GM12878 (cell line): Measurements from ENCODE around the gene DMAC2. TPM values are rescaled to one million over a fixed set of nuclear protein-coding genes. Genes with fewer than 3 reads are reported as not detected.

ENCODE experiments used
- ATAC-seq: fragments of 200-7000 bp; cut with Tn5 transposase; 3 replicates; pipeline ENCODE4 v1.9.1; 2020; ENCODE audit warnings: mild to moderate bottlenecking, moderate library complexity
- BruUV-seq: library from RNA; stranded (reverse); fragments of 400-500 nt; replicated peaks from 2 replicates; lab custom pipeline; 2021; lab: Mats Ljungman, UMichigan
- CTCF ChIA-PET: fragments of 300-600 bp; sonication (Branson Sonifier 250); formaldehyde crosslinking; extraction: SDS; loops from one replicate; lab custom pipeline; 2021; ENCODE audit warnings: inconsistent platforms; lab: Yijun Ruan, JAX
- POLR2A ChIA-PET: fragments of 350-600 bp; formaldehyde crosslinking; extraction: SDS; loops from one replicate; lab custom pipeline; 2021; ENCODE audit warnings: inconsistent platforms; lab: Charles Lee
- RAD21 ChIA-PET: fragments of 300-600 bp; sonication (Branson Sonifier 250); formaldehyde crosslinking; loops from one replicate; lab custom pipeline; 2023; ENCODE audit warnings: antibody characterized with exemption; ENCODE audit not compliant: unreplicated experiment; lab: Charles Lee
- SMC1A ChIA-PET: fragments of 300-600 bp; sonication (Branson Sonifier 250); formaldehyde crosslinking; loops from one replicate; lab custom pipeline; 2023; ENCODE audit not compliant: unreplicated experiment, uncharacterized antibody; lab: Charles Lee
- DNase-seq: peaks from one replicate; pipeline ENCODE4 v3.0.0-alpha.2; 2011; ENCODE audit warnings: low read depth, low spot score
- FAIRE-seq: peaks from 3 replicates; lab custom pipeline; 2011; peaks lifted over from hg19 to GRCh38; lab: Jason Lieb, UNC
- H2AFZ ChIP-seq: 2 replicates; pipeline ENCODE4 v1.6.0; 2011; ENCODE audit warnings: low read depth, low read length, control low read depth; ENCODE audit not compliant: control insufficient read depth
- H3K27ac ChIP-seq: 2 replicates; pipeline ENCODE4 v1.5.1; 2011; ENCODE audit warnings: control low read depth; ENCODE audit not compliant: control insufficient read depth, insufficient read depth
- H3K27me3 ChIP-seq, 2 experiments: replicated peaks in 1 of 2; 2 replicates each; pipeline versions ENCODE4 v1.6.0 to v1.6.1; 2011; ENCODE audit warnings: low read length in 1 of 2; ENCODE audit not compliant: control insufficient read depth in 2 of 2, insufficient read depth in 2 of 2
- H3K36me3 ChIP-seq, 2 experiments: 2 replicates each; pipeline ENCODE4 v1.5.1; 2011; ENCODE audit warnings: low read length in 1 of 2; ENCODE audit not compliant: control insufficient read depth in 2 of 2, insufficient read depth in 2 of 2
- H3K4me1 ChIP-seq: 2 replicates; pipeline ENCODE4 v1.6.1; 2011; ENCODE audit warnings: mild to moderate bottlenecking, low read length, moderate library complexity, mixed read lengths; ENCODE audit not compliant: control insufficient read depth, insufficient read depth
- H3K4me2 ChIP-seq: 2 replicates; pipeline ENCODE4 v1.6.0; 2011; ENCODE audit warnings: control low read depth; ENCODE audit not compliant: control insufficient read depth, insufficient read depth
- H3K4me3 ChIP-seq: fragments of 200-600 bp; sonication (generic); 2 replicates; pipeline ENCODE4 v1.5.1; 2016
- H3K79me2 ChIP-seq: 2 replicates; pipeline ENCODE4 v1.6.0; 2011; ENCODE audit warnings: low read length; ENCODE audit not compliant: control insufficient read depth, insufficient read depth
- H3K9ac ChIP-seq: 2 replicates; pipeline ENCODE4 v1.8.0; 2011; ENCODE audit warnings: low read length, control low read depth, mixed read lengths; ENCODE audit not compliant: control insufficient read depth, insufficient read depth
- H3K9me3 ChIP-seq: replicated peaks from 3 replicates; pipeline ENCODE4 v1.5.1; 2011; ENCODE audit warnings: mild to moderate bottlenecking, low read length; ENCODE audit not compliant: control insufficient read depth, insufficient read depth
- H4K20me1 ChIP-seq: 2 replicates; pipeline ENCODE4 v1.6.0; 2011; ENCODE audit not compliant: control insufficient read depth, insufficient read depth
- ASH2L ChIP-seq: fragments of 300-600, 200-600 bp; sonication (generic); IDR thresholded peaks from 2 replicates; pipeline ENCODE4 v1.6.1; 2017; ENCODE audit warnings: low read depth, mild to moderate bottlenecking, borderline replicate concordance
- EED ChIP-seq: sonication (generic); IDR thresholded peaks from 2 replicates; pipeline ENCODE4 v1.6.1; 2016; ENCODE audit warnings: antibody characterized with exemption, low read depth
- RAD21 ChIP-seq: IDR thresholded peaks from 2 replicates; pipeline ENCODE4 v1.6.1; 2011; ENCODE audit warnings: mild to moderate bottlenecking, low read depth, low read length, moderate library complexity; ENCODE audit not compliant: insufficient read depth
- RAD51 ChIP-seq: fragments of 450-650 bp; IDR thresholded peaks from 2 replicates; pipeline ENCODE4 v1.6.1; 2016; ENCODE audit warnings: moderate library complexity, mild to moderate bottlenecking, inconsistent platforms
- SP1 ChIP-seq: IDR thresholded peaks from one replicate; pipeline ENCODE4 v1.6.1; 2011; ENCODE audit warnings: low read depth, low read length
- SREBF2 ChIP-seq: IDR thresholded peaks from 2 replicates; pipeline ENCODE4 v1.6.1; 2012; ENCODE audit warnings: mild to moderate bottlenecking, low read length
- TAF1 ChIP-seq: IDR thresholded peaks from 2 replicates; pipeline ENCODE4 v1.6.1; 2011; ENCODE audit warnings: mild to moderate bottlenecking, low read depth, low read length, borderline replicate concordance
- WGBS: methylation state at CpG from one replicate; pipeline ENCODE4 v1.1.6; 2016; ENCODE audit warnings: low lambda C conversion rate; ENCODE audit not compliant: insufficient replicate concordance, insufficient coverage; ENCODE audit errors: missing lambda C conversion rate; 5-methylcytosine and 5-hydroxymethylcytosine counted together
- in situ Hi-C: fragments of 300-500 bp; cut with MboI; formaldehyde crosslinking; loops from 9 replicates; pipeline ENCODE4 v1.14.3; 2018; ENCODE audit warnings: mixed read lengths
- intact Hi-C: fragments of 100-400 bp; cut with micrococcal nuclease; formaldehyde crosslinking; loops from one replicate; pipeline ENCODE4 v1.14.2; 2022; ENCODE audit not compliant: unreplicated experiment
- polyA plus RNA-seq, 11 experiments: library from polyadenylated mRNA; depleted of rRNA in 4 of 11; unstranded in 6 of 11; stranded (reverse) in 5 of 11; fragments of >200 nt; fragmentation: Nextera tagmentation in 4 of 11; fragmentation: Illumina TruSeq in 1 of 11; extraction: Ambion mirVana in 4 of 11; extraction: Trizol in 1 of 11; gene quantifications; 1 replicate in 1 of 11; 2 replicates in 10 of 11; pipeline versions ENCODE4 v1.2.1 to v1.2.3, GENCODE V29; 2011 to 2016; ENCODE audit warnings: inconsistent platforms in 2 of 11, missing spikeins in 2 of 11, low read depth in 1 of 11
- total RNA-seq, 4 experiments: library from RNA; depleted of rRNA in 3 of 4; stranded (reverse); fragments of >200 nt in 3 of 4; fragmentation: Illumina TruSeq in 1 of 4; extraction: Trizol in 1 of 4; gene quantifications; 2 replicates each; pipeline versions ENCODE4 v1.2.1 to v1.2.3, GENCODE V29; 2013 to 2021
- TF ChIP-seq, protein P1 (sequence below): IDR thresholded peaks from 2 replicates; pipeline ENCODE4 v1.6.1; 2011; ENCODE audit warnings: low read depth, mild to moderate bottlenecking, low read length, moderate library complexity, borderline replicate concordance; ENCODE audit errors: extremely low read depth
- TF ChIP-seq, protein P2 (sequence below): fragments of 450-650 bp; IDR thresholded peaks from 2 replicates; pipeline ENCODE4 v1.6.1; 2016; ENCODE audit warnings: mild to moderate bottlenecking, moderate library complexity, borderline replicate concordance

The DMAC2 gene
- total and polyA plus RNA-seq, 10 of the 15 experiments (the other 5 are each of a cell fraction or from before 2014, with no cell fraction given) = 10.8 to 57.2 (median 42.7) TPM

DNA sequence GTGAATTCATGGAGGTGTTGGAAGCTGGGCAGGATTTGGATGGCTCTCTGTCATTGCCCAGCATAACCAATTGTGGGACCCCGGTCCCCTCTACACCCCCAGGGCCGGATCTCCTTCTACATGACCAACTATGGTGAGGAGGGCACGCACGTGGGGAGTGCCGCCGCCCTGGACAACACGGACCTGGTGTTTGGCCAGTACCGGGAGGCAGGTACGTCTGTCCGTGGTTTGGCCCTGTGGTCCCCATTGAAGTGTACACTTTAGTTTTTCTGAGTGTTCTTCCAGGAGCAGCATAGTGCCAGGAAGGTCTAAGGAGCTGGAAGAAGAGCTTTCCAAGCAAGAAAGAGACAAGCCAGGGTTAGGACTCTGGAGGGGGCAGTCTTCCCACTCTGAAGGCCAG lies 25.8 kb downstream of the DMAC2 start:
- Histone ChIP-seq H3K79me2 (peaks cover 5% of the 10 kb centered on the region), H3K9me3 (no peaks in the 10 kb centered on the region), H2AFZ (no peak overlapping the region), H3K4me2 (no peak overlapping the region), H3K4me1 (peaks cover 12% of the 10 kb centered on the region), H3K9ac (no peak overlapping the region)
- DNase-seq = no peak
- POLR2A ChIA-PET = no interaction called here
- CTCF ChIA-PET = interaction anchor here (0.5 kb wide), 1 partner anchor 145 kb away, joined by 3 read pairs; no protein-coding TSS in a partner anchor
- SMC1A ChIA-PET = no interaction called here
- no peak for TF ChIP-seq EED
- TF ChIP-seq, all 136 proteins: peak for 0
- ATAC-seq (no peak), FAIRE-seq (no peak)
- Histone ChIP-seq H3K27ac (no peak overlapping the region), H3K36me3 (peaks cover 1 to 11% of the 10 kb centered on the region in 2 experiments; a peak in 3 of 4 replicates), H4K20me1 (no peaks in the 10 kb centered on the region), H3K27me3 (no peaks in the 10 kb centered on the region), H3K4me3 (no peak overlapping the region)
- BruUV-seq = no TSS peak
- RAD21 ChIA-PET = no interaction called here
- intact Hi-C loops (no loop called here), in situ Hi-C loops (no loop called here)
- 93% methylated on average over 10 of the region's 10 CpGs for WGBS

DNA sequence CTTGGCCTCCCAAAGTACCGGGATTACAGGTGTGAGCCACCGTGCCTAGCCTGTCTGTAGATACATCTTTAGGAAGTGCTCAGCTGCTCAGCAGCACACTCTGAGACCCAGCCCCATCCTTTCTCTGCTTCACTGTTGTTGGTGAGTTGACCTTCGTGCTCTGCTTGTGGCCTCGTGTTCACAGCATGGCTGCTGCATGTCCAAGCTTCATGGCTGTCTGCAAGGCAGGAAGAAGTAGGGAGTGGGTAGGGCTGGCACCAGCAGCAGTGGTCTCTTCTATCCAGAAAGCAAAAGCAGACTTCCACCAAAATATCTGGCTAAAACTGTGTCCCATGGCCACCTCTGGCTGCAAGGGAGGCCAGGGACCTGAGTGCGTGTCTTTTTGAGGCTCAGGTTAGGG lies 26.8 kb downstream of the DMAC2 start:
- H3K4me1 ChIP-seq = peaks cover 18% of the 10 kb centered on the region
- DNase-seq (no peak), FAIRE-seq (no peak), ATAC-seq (no peak)
- H4K20me1 ChIP-seq = no peaks in the 10 kb centered on the region
- peaks cover 5% of the 10 kb centered on the region for H3K79me2 ChIP-seq
- peaks cover 0 to 4% of the 10 kb centered on the region in 2 experiments; a peak in 3 of 4 replicates for H3K36me3 ChIP-seq
- SMC1A ChIA-PET = no interaction called here
- H3K4me3 ChIP-seq = no peak overlapping the region
- 88% methylated on average over 5 of the region's 5 CpGs for WGBS
- BruUV-seq = no TSS peak
- no peak overlapping the region for H3K27ac ChIP-seq
- H3K9me3 ChIP-seq = no peaks in the 10 kb centered on the region
- intact Hi-C loops (no loop called here), in situ Hi-C loops (no loop called here)
- POLR2A ChIA-PET = no interaction called here
- CTCF ChIA-PET = interaction anchor here (0.8 kb wide), 1 partner anchor 49 kb away, joined by 4 read pairs; the partner anchor contains the start of gene B9D2
- no peak overlapping the region for H2AFZ ChIP-seq
- H3K27me3 ChIP-seq = no peaks in the 10 kb centered on the region
- RAD21 ChIA-PET = no interaction called here
- no peak overlapping the region for H3K4me2 ChIP-seq
- H3K9ac ChIP-seq = no peak overlapping the region
- TF ChIP-seq, protein P1, sequence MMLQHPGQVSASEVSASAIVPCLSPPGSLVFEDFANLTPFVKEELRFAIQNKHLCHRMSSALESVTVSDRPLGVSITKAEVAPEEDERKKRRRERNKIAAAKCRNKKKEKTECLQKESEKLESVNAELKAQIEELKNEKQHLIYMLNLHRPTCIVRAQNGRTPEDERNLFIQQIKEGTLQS = no peak
- TF ChIP-seq SP1 = no peak
- TF ChIP-seq SREBF2 = no peak
- TF ChIP-seq RAD21 = no peak
- no peak for TF ChIP-seq TAF1
- no peak for TF ChIP-seq ASH2L
- no peak for TF ChIP-seq RAD51
- TF ChIP-seq, protein P2, sequence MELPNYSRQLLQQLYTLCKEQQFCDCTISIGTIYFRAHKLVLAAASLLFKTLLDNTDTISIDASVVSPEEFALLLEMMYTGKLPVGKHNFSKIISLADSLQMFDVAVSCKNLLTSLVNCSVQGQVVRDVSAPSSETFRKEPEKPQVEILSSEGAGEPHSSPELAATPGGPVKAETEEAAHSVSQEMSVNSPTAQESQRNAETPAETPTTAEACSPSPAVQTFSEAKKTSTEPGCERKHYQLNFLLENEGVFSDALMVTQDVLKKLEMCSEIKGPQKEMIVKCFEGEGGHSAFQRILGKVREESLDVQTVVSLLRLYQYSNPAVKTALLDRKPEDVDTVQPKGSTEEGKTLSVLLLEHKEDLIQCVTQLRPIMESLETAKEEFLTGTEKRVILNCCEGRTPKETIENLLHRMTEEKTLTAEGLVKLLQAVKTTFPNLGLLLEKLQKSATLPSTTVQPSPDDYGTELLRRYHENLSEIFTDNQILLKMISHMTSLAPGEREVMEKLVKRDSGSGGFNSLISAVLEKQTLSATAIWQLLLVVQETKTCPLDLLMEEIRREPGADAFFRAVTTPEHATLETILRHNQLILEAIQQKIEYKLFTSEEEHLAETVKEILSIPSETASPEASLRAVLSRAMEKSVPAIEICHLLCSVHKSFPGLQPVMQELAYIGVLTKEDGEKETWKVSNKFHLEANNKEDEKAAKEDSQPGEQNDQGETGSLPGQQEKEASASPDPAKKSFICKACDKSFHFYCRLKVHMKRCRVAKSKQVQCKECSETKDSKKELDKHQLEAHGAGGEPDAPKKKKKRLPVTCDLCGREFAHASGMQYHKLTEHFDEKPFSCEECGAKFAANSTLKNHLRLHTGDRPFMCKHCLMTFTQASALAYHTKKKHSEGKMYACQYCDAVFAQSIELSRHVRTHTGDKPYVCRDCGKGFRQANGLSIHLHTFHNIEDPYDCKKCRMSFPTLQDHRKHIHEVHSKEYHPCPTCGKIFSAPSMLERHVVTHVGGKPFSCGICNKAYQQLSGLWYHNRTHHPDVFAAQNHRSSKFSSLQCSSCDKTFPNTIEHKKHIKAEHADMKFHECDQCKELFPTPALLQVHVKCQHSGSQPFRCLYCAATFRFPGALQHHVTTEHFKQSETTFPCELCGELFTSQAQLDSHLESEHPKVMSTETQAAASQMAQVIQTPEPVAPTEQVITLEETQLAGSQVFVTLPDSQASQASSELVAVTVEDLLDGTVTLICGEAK = no peak
